HG03442 (cell line): ENCODE measurements around the gene ADD3.
A peak's percentile ranks its signal among the peaks of the same experiment; 100 is the strongest.
"Not testable (repeated sequence)": the region's sequence is repeated elsewhere in the genome, so short reads cannot be mapped to it uniquely, and the experiment has no call there.

ENCODE experiments used
- ATAC-seq: cut with Tn5 transposase; IDR thresholded peaks from one replicate; pipeline ENCODE4 v1.9.1; 2021; ENCODE audit warnings: mild to moderate bottlenecking, moderate library complexity; ENCODE audit not compliant: unreplicated experiment

ADD3 gene

DNA sequence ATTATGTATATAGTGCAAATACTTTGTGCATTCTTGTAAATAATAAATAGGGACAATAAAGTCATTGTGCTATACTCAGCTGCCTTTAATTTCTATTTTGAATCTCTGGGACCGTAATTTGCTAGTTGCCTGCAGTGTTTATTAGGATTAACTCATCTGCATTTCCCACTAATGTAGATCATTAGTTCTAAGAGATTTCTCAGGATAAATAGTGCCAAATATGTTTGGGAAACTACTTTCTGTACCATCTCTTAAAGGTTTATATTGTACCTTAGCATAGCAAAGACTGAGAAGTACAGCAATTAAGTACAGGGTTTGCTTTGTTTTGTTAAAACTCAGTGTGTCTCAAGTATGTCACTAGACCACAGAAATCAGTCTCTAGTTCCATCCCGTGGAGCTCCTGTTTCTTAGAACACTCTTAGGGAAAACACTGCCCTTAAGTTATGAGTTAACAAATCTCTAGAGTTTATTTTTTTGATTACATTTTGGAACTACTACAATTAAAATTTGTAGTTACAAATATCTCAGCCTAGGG, 26.0 kb downstream of the ADD3 start:
- ATAC-seq: no peak

- no peak for ATAC-seq
Measured at GRCh38 chr10:110034596-110034995, 26.8 kb downstream of the ADD3 start.

DNA sequence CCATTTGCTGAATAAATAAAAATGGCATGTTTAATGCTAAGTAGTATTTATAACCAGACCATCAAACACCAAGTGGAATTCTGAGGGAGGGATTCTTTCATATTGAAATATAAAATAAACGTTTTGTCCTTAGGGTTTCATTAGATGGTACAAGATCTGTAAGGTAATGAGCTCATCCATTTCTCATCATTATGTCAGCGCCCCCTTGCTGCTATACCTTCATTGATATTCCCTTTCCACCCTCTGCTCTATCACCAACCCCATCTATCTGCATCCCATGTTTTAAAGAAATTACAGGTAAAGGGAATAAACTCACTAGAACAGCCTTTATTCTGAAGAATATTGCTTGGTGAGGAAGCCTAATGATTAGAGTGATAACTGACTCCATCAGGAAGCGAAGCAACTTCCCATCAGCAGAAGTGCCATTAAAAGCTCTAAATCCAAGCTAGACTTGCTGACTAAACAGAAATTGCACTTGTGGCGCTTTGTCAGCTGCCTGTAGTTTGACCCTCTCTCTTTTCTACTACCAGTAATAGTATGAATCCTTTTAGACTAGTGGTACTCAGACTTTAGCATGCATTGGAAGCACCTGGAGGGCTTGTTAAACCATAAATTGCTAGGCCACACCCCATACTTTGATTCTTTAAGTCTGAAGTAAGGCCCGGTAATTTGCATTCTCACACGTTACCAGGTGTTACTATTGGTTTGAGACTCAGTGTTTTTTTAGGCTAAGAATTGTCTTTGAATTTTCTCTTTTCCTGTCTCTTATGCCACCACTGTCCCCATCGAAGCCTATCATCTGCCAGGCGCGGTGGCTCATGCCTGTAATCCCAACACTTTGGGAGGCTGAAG, 27.5 kb downstream of the ADD3 start:
- no peak for ATAC-seq

GRCh38 chr10:110036640-110037039, 28.9 kb downstream of the ADD3 start:
- ATAC-seq: peak; percentile 86

DNA sequence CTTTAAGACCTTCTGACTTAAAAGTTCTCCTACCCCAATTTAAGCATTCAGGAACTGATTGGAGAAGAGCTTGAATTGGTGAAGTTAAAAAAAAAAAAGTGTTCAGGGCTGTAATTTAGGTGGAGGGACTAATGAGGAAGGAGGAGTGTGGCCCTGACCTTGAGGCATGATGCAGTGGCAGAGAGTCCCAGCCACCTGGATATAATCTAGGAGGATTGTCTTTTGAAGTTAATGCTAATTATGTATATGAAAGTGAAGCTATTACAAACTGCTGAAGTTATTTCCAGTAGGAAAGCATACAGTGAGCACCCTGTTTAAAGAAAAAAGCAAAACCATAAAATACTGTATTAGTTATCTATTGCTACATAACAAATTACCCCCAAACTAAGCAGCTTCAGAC, 31.5 kb downstream of the ADD3 start:
- ATAC-seq: no peak

- ATAC-seq: no peak
Measured at GRCh38 chr10:110040108-110040507, 32.3 kb downstream of the ADD3 start.

DNA sequence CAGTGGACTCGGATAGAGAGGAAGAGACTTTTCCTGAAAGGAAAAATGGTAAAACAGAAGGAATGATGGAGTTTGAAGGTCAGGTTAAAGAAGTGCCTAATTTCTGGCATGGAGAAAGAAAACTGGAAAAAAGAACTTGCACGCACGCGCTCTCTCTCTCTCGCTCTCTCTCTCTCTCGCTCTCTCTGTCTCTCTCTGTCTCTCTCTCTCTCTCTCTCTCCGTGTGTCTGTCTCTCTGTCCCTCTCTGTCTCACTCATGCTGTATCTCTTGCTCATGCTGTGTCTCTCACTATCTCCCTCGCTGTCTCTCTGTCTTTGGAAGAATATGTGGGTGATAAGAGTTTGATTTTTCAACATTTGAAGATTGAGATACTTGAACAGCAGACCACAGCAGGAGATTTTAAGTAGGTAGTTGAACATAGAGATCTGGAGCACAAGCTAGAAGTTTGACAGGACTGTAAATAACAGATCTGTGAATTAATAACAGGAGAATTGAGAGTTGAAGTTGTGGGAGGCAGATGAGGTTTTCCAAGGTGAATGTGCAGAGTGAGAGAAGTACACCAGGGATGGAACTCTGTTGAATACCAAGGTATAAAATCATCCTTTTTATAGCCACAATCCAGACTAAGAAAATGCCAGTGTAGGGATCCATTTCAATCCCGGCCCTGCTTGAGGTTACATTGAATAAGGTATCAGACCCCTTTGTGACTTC, 33.1 kb downstream of the ADD3 start:
- no peak for ATAC-seq

GRCh38 chr10:110041479-110041829, 33.7 kb downstream of the ADD3 start:
- no peak for ATAC-seq

GRCh38 chr10:110042181-110042580, 34.4 kb downstream of the ADD3 start:
- no peak for ATAC-seq

- no peak for ATAC-seq
Measured at GRCh38 chr10:110042891-110043290, 35.1 kb downstream of the ADD3 start.

- no peak for ATAC-seq
Measured at GRCh38 chr10:110044681-110045080, 36.9 kb downstream of the ADD3 start.

DNA sequence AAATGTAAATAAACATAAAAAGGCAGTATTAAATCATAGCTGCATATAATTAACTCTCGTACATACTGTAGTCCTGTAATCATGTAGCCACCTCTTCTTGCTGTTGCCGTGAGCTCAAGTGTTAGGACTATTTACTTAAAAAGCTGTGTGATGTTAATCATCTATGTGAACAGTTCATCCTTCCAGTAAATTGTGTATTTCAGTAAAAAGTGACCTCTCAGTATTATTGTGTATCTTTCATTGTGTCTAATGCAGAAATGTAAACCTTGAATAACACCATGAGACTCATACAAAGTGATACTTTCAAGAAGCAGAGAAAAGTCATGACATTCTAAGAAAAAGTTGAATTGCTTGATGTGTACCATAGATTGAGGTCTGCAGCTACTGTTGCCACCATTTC, 38.0 kb downstream of the ADD3 start:
- ATAC-seq: no peak

GRCh38 chr10:110048145-110048544, 40.4 kb downstream of the ADD3 start:
- not testable (repeated sequence) for ATAC-seq

DNA sequence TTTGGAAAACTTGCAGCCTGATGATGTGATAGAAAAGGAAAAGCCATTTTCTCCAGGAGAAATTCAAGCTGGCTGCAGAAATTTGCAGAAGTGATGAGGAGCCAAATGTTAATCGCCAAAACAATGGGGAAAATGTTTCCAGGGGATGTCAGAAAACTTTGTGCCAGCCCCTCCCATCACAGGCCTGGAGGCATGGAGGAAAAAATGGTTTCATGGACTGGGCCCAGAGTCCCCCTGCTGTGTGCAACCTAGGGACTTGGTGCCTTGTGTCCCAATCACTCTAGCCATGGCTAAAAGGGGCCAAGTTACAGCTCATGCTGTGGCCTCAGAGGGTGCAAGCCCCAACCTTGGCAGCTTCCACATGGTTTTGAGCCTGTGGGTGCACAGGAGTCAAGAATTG, 41.0 kb downstream of the ADD3 start:
- no peak for ATAC-seq

GRCh38 chr10:110049889-110050591, 42.3 kb downstream of the ADD3 start:
- ATAC-seq: not testable (repeated sequence)

- no peak for ATAC-seq
Measured at GRCh38 chr10:110051487-110051886, 43.7 kb downstream of the ADD3 start.

DNA sequence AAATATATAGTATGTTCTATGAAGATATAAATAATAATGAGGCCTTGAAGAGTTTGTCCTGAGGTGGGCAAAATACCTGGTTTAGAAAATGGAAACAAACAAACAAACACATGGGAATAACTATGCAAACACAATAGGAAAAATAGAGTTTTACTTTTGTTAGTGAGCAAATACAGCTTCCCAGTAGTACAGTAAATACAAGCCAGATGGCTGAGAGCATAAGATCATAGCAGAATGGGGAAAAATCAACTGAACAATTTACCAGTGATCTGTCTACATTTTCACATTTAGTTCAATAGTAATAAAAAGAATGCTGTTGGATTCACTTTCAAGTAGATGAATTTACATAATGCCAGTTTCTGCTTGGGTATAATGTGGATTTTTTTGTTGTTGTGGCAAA, 45.1 kb downstream of the ADD3 start:
- no peak for ATAC-seq

GRCh38 chr10:110056822-110057221, 49.0 kb downstream of the ADD3 start:
- no peak for ATAC-seq

DNA sequence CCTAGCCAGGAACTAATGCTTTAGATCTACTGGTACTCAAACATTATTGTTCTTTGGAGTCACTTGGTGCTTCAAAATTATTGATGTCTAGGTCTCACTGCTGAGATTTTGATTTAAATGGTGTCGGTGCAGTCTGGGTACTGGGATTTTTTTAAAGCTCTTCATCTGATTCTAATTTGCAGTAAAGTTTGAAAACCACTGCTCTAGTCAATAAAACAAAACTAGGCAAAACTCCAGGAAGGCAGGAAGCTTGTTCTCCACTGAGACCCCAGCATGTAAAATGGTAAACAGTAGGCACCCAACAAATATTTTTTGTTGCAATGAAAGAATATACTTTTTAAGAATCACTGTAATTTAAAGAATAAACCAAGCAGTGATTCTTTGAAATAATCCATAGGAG, 49.7 kb downstream of the ADD3 start:
- ATAC-seq: no peak

DNA sequence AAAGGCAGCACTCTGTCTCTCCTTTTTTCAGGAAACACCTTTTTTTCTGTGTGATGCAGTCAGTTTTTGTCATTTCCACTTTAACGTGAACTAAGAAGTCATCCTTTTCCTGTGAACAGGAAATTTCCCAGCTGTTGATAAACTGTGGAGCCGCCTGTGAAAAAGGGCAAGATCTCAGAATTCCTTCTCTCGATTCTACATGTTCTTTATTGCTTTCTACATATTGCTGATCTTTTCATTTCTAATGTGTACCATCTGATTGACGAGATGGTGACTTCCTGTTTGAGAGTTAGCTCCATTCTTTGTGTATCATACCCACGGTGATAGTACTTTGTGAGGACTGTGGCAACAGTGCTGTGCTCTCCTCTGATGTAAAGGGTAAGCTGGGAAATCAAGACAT, 50.4 kb downstream of the ADD3 start:
- ATAC-seq: no peak

- no peak for ATAC-seq
Measured at GRCh38 chr10:110059925-110060324, 52.1 kb downstream of the ADD3 start.

DNA sequence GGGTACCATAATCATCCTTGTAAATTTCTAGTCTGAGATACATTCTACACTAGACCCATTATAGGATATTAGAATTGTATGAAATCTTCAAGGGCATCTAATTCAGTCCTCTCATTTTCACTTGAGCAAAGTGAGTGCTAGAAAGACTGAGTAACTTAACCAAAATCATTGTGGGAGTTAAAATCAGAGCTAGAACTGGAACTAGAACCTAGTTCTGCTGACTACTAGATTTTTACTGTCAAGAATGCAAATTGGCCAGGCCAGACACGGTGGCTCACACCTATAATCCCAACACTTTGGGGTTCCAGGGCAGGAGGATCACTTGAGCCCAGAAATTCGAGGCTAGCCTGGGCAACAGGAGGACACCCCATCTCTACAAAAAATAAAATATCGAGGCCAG, 53.9 kb downstream of the ADD3 start:
- ATAC-seq: no peak
